ENCODE data around the gene GNAL.

- TF ChIP-seq CTCF (IDR thresholded peaks at IDR 0.05) (no peak), POLR2A (IDR thresholded peaks at IDR 0.05) (no peak), EP300 (IDR thresholded peaks at IDR 0.05) (no peak), POLR2AphosphoS5 (IDR thresholded peaks at IDR 0.05) (no peak)
Measured at GRCh38 chr18:11714244-11714918, 25.3 kb downstream of the GNAL start.

Data from sigmoid colon (tissue), 4 donors.